Measurements from ENCODE around the gene GNAS.

DNA sequence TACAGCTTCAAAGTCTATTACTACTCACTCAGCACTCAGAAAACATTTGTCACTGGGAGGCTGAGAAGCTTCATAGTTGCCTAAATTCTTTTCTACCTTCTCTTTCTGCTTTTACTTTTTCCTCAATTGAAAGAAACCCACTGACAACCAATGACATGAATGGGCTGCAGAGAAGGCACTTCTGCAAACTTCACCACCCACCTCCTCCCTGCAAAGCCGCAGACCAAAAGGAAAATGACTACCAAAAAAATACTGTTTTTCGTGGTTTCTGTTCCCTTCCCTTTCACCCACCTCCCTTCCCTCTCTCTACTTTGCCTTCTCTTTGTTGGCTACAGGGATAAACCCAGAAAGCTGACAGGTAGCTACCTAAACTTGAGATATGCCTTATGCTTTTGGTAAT is 5.1 kb upstream of the GNAS start:
- TF ChIP-seq POLR2AphosphoS5 (IDR thresholded peaks at IDR 0.05; ENCODE audit: insufficient read depth in 1 of 2, low read depth in 1 of 2) = no peak
- TF ChIP-seq, protein P1, sequence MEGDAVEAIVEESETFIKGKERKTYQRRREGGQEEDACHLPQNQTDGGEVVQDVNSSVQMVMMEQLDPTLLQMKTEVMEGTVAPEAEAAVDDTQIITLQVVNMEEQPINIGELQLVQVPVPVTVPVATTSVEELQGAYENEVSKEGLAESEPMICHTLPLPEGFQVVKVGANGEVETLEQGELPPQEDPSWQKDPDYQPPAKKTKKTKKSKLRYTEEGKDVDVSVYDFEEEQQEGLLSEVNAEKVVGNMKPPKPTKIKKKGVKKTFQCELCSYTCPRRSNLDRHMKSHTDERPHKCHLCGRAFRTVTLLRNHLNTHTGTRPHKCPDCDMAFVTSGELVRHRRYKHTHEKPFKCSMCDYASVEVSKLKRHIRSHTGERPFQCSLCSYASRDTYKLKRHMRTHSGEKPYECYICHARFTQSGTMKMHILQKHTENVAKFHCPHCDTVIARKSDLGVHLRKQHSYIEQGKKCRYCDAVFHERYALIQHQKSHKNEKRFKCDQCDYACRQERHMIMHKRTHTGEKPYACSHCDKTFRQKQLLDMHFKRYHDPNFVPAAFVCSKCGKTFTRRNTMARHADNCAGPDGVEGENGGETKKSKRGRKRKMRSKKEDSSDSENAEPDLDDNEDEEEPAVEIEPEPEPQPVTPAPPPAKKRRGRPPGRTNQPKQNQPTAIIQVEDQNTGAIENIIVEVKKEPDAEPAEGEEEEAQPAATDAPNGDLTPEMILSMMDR (IDR thresholded peaks at IDR 0.05) = no peak
- TF ChIP-seq POLR2A (IDR thresholded peaks at IDR 0.05) = no peak

All from vagina (tissue), 2 donors.